ENCODE measurements around the gene TAAR6.
"Not testable (repeated sequence)": the region's sequence is repeated elsewhere in the genome, so short reads cannot be mapped to it uniquely, and the experiment has no call there.

The TAAR6 gene

GRCh38 chr6:132566404-132566803 lies 3.7 kb upstream of the TAAR6 start:
- Mint-ChIP-seq H3K4me1 (ENCODE audit: low read depth) (no peaks in the 10 kb centered on the region), H3K36me3 (ENCODE audit: low read depth) (no peaks in the 10 kb centered on the region), H3K27ac (no peak overlapping the region), H3K27me3 (peaks cover 42% of the 10 kb centered on the region), H3K4me3 (no peak overlapping the region), H3K9me3 (no peaks in the 10 kb centered on the region)

GRCh38 chr6:132567566-132567965 lies 2.6 kb upstream of the TAAR6 start:
- Mint-ChIP-seq H3K4me1 (ENCODE audit: low read depth) (no peaks in the 10 kb centered on the region), H3K27me3 (peaks cover 40% of the 10 kb centered on the region)

GRCh38 chr6:132568611-132569010 lies 1.5 kb upstream of the TAAR6 start:
- Mint-ChIP-seq H3K4me1 (ENCODE audit: low read depth) (no peaks in the 10 kb centered on the region), H3K27me3 (peaks cover 38% of the 10 kb centered on the region), H3K27ac (no peak overlapping the region), H3K36me3 (ENCODE audit: low read depth) (no peaks in the 10 kb centered on the region), H3K9me3 (no peaks in the 10 kb centered on the region), H3K4me3 (no peak overlapping the region)

More at GRCh38 chr6:132567566-132567965, 2.6 kb upstream of the TAAR6 start:
- Mint-ChIP-seq H3K4me3 (no peak overlapping the region), H3K27ac (no peak overlapping the region), H3K9me3 (no peaks in the 10 kb centered on the region), H3K36me3 (ENCODE audit: low read depth) (no peaks in the 10 kb centered on the region)

GRCh38 chr6:132569170-132569569 lies 952 bp upstream of the TAAR6 start:
- Mint-ChIP-seq H3K9me3 (no peaks in the 10 kb centered on the region), H3K27me3 (peaks cover 39% of the 10 kb centered on the region)

GRCh38 chr6:132571774-132572173 lies 1.7 kb downstream of the TAAR6 start:
- H3K4me1 Mint-ChIP-seq (ENCODE audit: low read depth), result no peaks in the 10 kb centered on the region
- no peak overlapping the region for H3K27ac Mint-ChIP-seq
- H3K4me3 Mint-ChIP-seq, result no peak overlapping the region
- no peaks in the 10 kb centered on the region for H3K36me3 Mint-ChIP-seq (ENCODE audit: low read depth)
- peaks cover 35% of the 10 kb centered on the region for H3K27me3 Mint-ChIP-seq
- no peaks in the 10 kb centered on the region for H3K9me3 Mint-ChIP-seq

More at GRCh38 chr6:132569170-132569569, 952 bp upstream of the TAAR6 start:
- H3K4me1 Mint-ChIP-seq (ENCODE audit: low read depth), result no peaks in the 10 kb centered on the region
- H3K36me3 Mint-ChIP-seq (ENCODE audit: low read depth), result no peaks in the 10 kb centered on the region
- no peak overlapping the region for H3K4me3 Mint-ChIP-seq
- H3K27ac Mint-ChIP-seq, result no peak overlapping the region

- Mint-ChIP-seq H3K9me3 (no peaks in the 10 kb centered on the region), H3K36me3 (ENCODE audit: low read depth) (no peaks in the 10 kb centered on the region), H3K27ac (no peak overlapping the region), H3K4me3 (no peak overlapping the region), H3K27me3 (peaks cover 25% of the 10 kb centered on the region), H3K4me1 (ENCODE audit: low read depth) (no peaks in the 10 kb centered on the region)
Measured at GRCh38 chr6:132584698-132585097, 14.6 kb downstream of the TAAR6 start.

- Mint-ChIP-seq H3K4me3 (no peak overlapping the region), H3K36me3 (ENCODE audit: low read depth) (no peaks in the 10 kb centered on the region), H3K4me1 (ENCODE audit: low read depth) (no peaks in the 10 kb centered on the region), H3K27me3 (peaks cover 23% of the 10 kb centered on the region), H3K9me3 (no peaks in the 10 kb centered on the region), H3K27ac (no peak overlapping the region)
Measured at GRCh38 chr6:132587424-132587823, 17.3 kb downstream of the TAAR6 start.

- Mint-ChIP-seq H3K4me1 (ENCODE audit: low read depth) (no peaks in the 10 kb centered on the region), H3K4me3 (no peak within 1 kb of the TSS), H3K36me3 (ENCODE audit: low read depth) (no peaks in the 10 kb centered on the region), H3K27ac (no peak within 1 kb of the TSS), H3K27me3 (peaks cover 19% of the 10 kb centered on the region), H3K9me3 (no peaks in the 10 kb centered on the region)
Measured at GRCh38 chr6:132589454-132589853, 19.3 kb downstream of the TAAR6 start, which contains the start of gene TAAR5. Gene TAAR5, minus strand, starts transcription at chr6:132589741. Its CDS starts 55 bp downstream, at chr6:132589686.

GRCh38 chr6:132590362-132590761 lies 20.2 kb downstream of the TAAR6 start:
- no peak overlapping the region for H3K4me3 Mint-ChIP-seq

GRCh38 chr6:132592855-132593254 lies 22.7 kb downstream of the TAAR6 start:
- no peaks in the 10 kb centered on the region for H3K36me3 Mint-ChIP-seq (ENCODE audit: low read depth)
- H3K4me3 Mint-ChIP-seq, result no peak overlapping the region
- no peak overlapping the region for H3K27ac Mint-ChIP-seq
- no peaks in the 10 kb centered on the region for H3K4me1 Mint-ChIP-seq (ENCODE audit: low read depth)
- H3K9me3 Mint-ChIP-seq, result no peaks in the 10 kb centered on the region
- peaks cover 19% of the 10 kb centered on the region for H3K27me3 Mint-ChIP-seq

More at GRCh38 chr6:132590362-132590761, 20.2 kb downstream of the TAAR6 start:
- H3K4me1 Mint-ChIP-seq (ENCODE audit: low read depth), result no peaks in the 10 kb centered on the region
- no peaks in the 10 kb centered on the region for H3K9me3 Mint-ChIP-seq
- H3K27me3 Mint-ChIP-seq, result peaks cover 19% of the 10 kb centered on the region
- no peak overlapping the region for H3K27ac Mint-ChIP-seq
- H3K36me3 Mint-ChIP-seq (ENCODE audit: low read depth), result no peaks in the 10 kb centered on the region

GRCh38 chr6:132596201-132596600 lies 26.1 kb downstream of the TAAR6 start:
- Mint-ChIP-seq H3K9me3 (no peaks in the 10 kb centered on the region), H3K4me1 (ENCODE audit: low read depth) (no peaks in the 10 kb centered on the region), H3K4me3 (no peak overlapping the region), H3K27me3 (peaks cover 24% of the 10 kb centered on the region), H3K36me3 (ENCODE audit: low read depth) (no peaks in the 10 kb centered on the region), H3K27ac (no peak overlapping the region)

- Mint-ChIP-seq H3K27me3 (peaks cover 24% of the 10 kb centered on the region), H3K36me3 (ENCODE audit: low read depth) (no peaks in the 10 kb centered on the region), H3K9me3 (no peaks in the 10 kb centered on the region), H3K4me3 (no peak overlapping the region), H3K27ac (no peak overlapping the region), H3K4me1 (ENCODE audit: low read depth) (no peaks in the 10 kb centered on the region)
Measured at GRCh38 chr6:132598473-132598872, 28.4 kb downstream of the TAAR6 start.

GRCh38 chr6:132600900-132601299 lies 30.8 kb downstream of the TAAR6 start:
- not testable (repeated sequence) for H3K9me3 Mint-ChIP-seq; H3K36me3 Mint-ChIP-seq (ENCODE audit: low read depth); H3K4me1 Mint-ChIP-seq (ENCODE audit: low read depth); H3K4me3 Mint-ChIP-seq; H3K27ac Mint-ChIP-seq
- peaks cover 19% of the 10 kb centered on the region for H3K27me3 Mint-ChIP-seq

GRCh38 chr6:132604635-132605152 lies 34.6 kb downstream of the TAAR6 start:
- H3K4me1 Mint-ChIP-seq (ENCODE audit: low read depth), result no peaks in the 10 kb centered on the region
- no peaks in the 10 kb centered on the region for H3K36me3 Mint-ChIP-seq (ENCODE audit: low read depth)
- peaks cover 4% of the 10 kb centered on the region for H3K27me3 Mint-ChIP-seq
- no peak overlapping the region for H3K4me3 Mint-ChIP-seq
- no peak overlapping the region for H3K27ac Mint-ChIP-seq
- no peaks in the 10 kb centered on the region for H3K9me3 Mint-ChIP-seq

- Mint-ChIP-seq H3K4me3 (no peak overlapping the region), H3K27ac (no peak overlapping the region), H3K4me1 (ENCODE audit: low read depth) (no peaks in the 10 kb centered on the region), H3K27me3 (no peaks in the 10 kb centered on the region), H3K9me3 (no peaks in the 10 kb centered on the region), H3K36me3 (ENCODE audit: low read depth) (no peaks in the 10 kb centered on the region)
Measured at GRCh38 chr6:132607544-132608233, 37.6 kb downstream of the TAAR6 start.

- Mint-ChIP-seq H3K36me3 (ENCODE audit: low read depth) (no peaks in the 10 kb centered on the region), H3K27ac (no peak overlapping the region), H3K4me1 (ENCODE audit: low read depth) (peaks cover 4% of the 10 kb centered on the region), H3K9me3 (no peaks in the 10 kb centered on the region), H3K4me3 (no peak overlapping the region), H3K27me3 (no peaks in the 10 kb centered on the region)
Measured at GRCh38 chr6:132611616-132612015, 41.5 kb downstream of the TAAR6 start.
